Anterior cingulate cortex (tissue), 58 donors: ENCODE data around the gene SDHAF1.

Source experiments
- DNase-seq, 58 donors: peaks; one replicate each; lab custom pipeline; 2025; lab: John Stamatoyannopoulos, UW

The SDHAF1 gene

DNA sequence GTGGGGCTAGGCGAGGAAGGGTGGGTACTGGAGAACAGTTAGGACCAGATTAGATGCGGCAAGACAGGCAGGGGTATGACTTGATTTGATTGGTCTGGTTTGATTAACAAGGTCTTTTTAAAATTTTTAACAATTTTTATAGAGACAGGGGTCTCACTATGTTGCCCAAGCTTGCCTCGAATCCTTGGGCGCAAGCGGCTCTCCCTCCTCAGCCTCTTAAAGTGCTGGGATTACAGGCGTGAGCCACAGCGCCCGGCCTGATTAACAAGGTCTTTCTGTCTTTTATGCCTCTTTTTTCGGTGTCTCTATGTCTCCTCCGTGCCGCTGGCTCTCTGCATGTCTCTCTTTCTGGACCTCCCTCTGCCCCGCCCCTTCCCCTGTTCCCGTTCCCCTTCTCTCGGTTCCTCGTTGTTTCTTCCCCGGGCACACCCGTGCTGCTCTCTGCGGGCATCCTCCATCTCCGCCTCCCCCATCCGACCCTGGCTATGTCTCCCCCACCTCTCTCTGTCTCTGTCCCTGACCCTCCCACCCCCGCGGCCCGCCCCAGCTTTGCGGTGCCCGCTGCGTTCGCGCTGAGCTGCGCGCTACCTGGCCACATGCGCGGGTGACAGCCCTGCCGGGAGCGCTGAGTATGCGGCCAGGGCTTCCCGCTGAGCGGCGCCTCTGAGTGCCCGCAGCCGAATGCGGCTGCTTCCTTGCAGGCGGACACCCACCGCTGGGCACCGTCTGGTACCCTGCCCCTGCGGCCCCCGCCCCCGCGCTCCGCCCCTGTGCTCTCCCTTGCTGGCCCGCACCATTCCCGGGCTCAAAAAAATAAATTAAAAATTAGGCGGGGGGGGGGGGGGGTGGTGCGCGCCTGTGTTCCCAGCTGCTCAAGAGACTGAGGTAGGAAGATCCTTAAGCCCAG, 8.1 kb upstream of the SDHAF1 start:
- DNase-seq, result peak in 32 of 58 donors; percentile 4 to 71 (median 33)

- DNase-seq, result no peak
These were observed 7.5 kb upstream of the SDHAF1 start for GRCh38 chr19:35987571-35987896.

DNA sequence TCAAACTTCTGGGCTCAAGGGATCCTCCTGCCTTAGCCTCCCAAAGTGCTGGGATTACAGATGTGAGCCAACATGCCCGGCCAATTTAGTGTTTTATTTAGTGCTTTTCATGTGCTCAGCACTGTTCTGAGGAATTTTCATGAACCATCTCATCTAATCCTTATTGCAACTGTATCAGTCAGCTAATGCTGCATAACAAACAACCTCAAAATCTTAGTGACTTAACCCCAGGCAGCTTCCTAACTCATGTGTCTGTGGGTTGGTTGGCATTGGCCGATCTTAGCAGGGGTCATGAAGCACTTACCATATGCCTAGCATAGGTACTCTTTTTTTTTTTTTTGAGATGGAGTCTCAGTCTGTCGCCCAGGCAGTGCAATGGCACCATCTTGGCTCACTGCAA, 6.2 kb upstream of the SDHAF1 start:
- no peak for DNase-seq

GRCh38 chr19:35990156-35990555, 4.8 kb upstream of the SDHAF1 start:
- DNase-seq, result no peak

- DNase-seq, result no peak
These were observed 3.9 kb upstream of the SDHAF1 start for GRCh38 chr19:35990771-35991730.

- peak in 1 of 58 donors; percentile 7 for DNase-seq
These were observed 3.1 kb upstream of the SDHAF1 start for GRCh38 chr19:35991731-35992450.

GRCh38 chr19:35992907-35993765, 1.9 kb upstream of the SDHAF1 start:
- no peak for DNase-seq

- peak in 18 of 58 donors; percentile 6 to 47 (median 24) for DNase-seq
These were observed 927 bp upstream of the SDHAF1 start for GRCh38 chr19:35993923-35994598.

DNA sequence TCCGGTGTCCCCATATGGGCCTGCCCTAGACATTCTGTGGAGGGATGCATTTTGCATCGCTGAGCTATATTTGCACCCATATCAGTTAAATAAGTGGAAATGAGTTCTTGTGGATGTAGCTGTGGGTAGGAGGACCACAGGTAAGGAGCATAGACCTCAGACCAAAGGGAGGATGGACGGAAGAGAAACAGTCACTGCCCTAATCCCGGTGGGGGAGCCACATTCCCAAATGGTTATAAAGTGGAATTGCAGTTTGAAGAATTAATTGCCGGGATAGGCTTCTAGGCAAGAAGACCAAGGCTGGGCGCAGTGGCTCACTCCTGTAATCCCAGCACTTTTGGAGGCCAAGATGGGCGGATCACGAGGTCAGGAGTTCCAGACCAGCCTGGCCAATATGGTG, 1.8 kb downstream of the SDHAF1 start:
- DNase-seq, result no peak

DNA sequence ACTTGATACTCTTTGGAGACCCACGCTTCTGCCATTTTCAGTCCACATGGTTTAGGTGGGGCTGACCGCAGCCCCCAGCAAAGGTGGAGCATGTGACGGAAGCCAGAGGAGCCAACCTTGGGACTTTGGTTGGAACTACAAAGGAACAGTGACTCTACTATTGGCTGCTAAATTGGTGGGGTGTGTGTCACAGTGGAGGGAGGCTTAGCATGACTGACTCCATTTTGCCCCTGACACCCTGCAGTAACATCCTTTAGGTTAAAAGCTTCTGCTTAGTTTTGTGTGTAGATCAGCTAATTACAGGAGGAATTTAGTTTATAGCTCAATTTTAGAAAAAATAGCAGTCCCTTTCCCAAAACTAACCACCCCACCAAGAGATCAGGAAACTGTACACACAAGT, 6.6 kb downstream of the SDHAF1 start:
- no peak for DNase-seq

DNA sequence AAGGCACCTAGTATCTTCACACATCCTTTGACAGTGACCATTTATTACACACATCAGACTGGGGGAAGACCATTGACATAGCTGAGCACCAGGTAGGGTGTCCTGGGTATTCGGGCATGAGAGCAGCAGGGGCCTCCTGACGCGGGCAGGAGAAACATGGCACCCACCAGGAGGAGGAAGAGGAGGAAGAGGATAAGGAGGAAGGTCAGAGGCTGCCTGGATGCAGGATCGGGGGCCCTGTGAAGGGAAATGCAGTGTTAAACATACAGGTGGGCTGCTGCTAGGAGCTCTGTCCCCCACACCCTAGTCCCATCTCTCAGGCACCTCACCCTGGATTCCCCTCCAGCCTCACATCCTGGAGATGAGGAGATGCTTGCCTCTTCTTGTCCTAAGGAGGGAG, 8.3 kb downstream of the SDHAF1 start:
- no peak for DNase-seq

DNA sequence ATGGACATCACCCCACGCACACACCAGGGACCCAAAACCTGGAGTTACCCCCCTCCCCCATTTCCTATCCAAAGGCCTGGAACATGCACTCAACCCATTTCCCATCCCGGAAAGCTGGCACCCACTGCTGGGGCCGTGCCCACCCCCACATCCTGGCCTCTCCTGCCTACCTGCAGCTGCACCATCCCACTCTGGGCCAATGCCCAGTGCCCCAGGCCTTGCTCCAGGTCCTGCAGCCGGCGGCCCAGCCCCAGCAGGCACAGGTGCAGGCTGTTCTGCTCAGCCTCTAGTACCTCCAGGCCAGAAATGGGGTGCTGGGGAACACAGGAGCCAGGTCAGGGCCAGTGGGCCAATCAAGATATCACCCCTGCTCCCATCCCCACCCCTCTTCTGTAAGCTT, 12.0 kb downstream of the SDHAF1 start:
- peak in 1 of 58 donors; percentile 6 for DNase-seq

DNA sequence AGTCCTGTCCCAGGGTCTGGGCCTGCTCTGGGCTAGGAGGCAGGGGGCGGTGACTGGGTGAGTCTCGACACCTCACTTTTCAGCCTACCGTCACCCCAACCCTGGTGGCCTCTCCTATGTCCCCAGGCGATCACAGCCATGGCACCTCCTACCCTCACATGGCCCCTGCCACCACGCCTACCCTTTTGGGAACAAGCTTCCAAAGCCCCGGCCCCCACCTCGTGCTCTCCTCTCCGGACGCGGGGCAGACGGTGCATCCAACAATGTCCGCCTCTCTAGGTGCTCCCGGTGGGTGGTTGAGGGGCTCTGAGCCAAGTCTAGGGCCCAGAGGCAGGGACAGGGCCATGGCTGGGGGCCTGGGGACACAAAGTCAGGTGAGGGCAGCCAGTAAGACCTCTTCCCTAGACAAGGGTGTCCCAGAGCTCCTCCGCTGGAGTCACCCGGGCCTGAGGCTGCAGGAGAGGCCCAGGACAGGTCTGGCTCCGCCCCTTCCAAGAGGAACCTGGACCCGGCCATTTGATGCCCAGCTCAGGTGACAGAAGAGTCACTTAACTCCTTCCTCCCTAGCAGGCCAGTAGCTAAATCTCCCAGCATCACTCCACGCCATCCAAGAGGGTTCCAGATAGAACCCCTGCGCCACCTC, 13.5 kb downstream of the SDHAF1 start, which contains the start of gene SYNE4:
Gene SYNE4, minus strand, starts transcription at position 478 of the 643 bp plus-strand sequence. Its CDS starts 132 bp downstream, at position 346.
- peak in 2 of 58 donors; percentile 18 to 54 for DNase-seq

GRCh38 chr19:36009220-36009619, 14.2 kb downstream of the SDHAF1 start:
- peak in 45 of 58 donors; percentile 12 to 84 (median 40) for DNase-seq

- peak in 2 of 58 donors; percentile 43 to 62 for DNase-seq
These were observed 14.8 kb downstream of the SDHAF1 start for GRCh38 chr19:36009633-36010379.

- no peak for DNase-seq
These were observed 15.4 kb downstream of the SDHAF1 start for GRCh38 chr19:36010402-36010801.

- DNase-seq, result no peak
These were observed 18.5 kb downstream of the SDHAF1 start for GRCh38 chr19:36013280-36014011.
